ENCODE results near the gene R3HDM4. TPM values are rescaled to one million over a fixed set of nuclear protein-coding genes. Genes with fewer than 3 reads are reported as not detected.

The R3HDM4 gene
- total and polyA plus RNA-seq, 2 donors (not counting 3 experiments of a cell fraction or from before 2014, with no cell fraction given) = 51.8 to 53.9 TPM

GRCh38 chr19:929891-930258 lies 16.9 kb upstream of the R3HDM4 start:
- intact Hi-C loops (cut with micrococcal nuclease) (loop anchor here (10.0 kb wide), 1 partner anchor 175 kb away; the partner anchor contains the start of gene GPX4), dilution Hi-C loops (cut with MboI; ENCODE audit: extremely low pct_ligation_motif_present, low sequenced_read_pairs) (no loop called here)
- no peaks in the 10 kb centered on the region for H3K36me3 ChIP-seq (ENCODE audit: control insufficient read depth in 2 of 2, extremely low read depth in 1 of 2, insufficient read depth in 2 of 2, low read length in 2 of 2)
- POLR2A ChIA-PET = no interaction called here
- H3K79me2 ChIP-seq (ENCODE audit: control insufficient read depth, insufficient read depth, low read length) = no peaks in the 10 kb centered on the region
- H3K4me1 ChIP-seq (ENCODE audit: control insufficient read depth, extremely low read depth, insufficient read depth, low read length) = peaks cover 13% of the 10 kb centered on the region
- no peak overlapping the region for H3K4me2 ChIP-seq (ENCODE audit: insufficient read depth, low read length)
- H3K27ac ChIP-seq (ENCODE audit: insufficient read depth, low read depth, low read length) = no peak overlapping the region
- no peak overlapping the region for H3K9ac ChIP-seq (replicated peaks; ENCODE audit: extremely low read depth, insufficient read depth, low read length)
- FAIRE-seq (no peak), DNase-seq (ENCODE audit: low read depth, low spot score) (no peak)
- no peaks in the 10 kb centered on the region for H3K9me3 ChIP-seq (replicated peaks; ENCODE audit: control insufficient read depth, insufficient read depth, low read length)
- H3K9me1 ChIP-seq (replicated peaks; ENCODE audit: control insufficient read depth, extremely low read depth, insufficient read depth, low read length) = no peaks in the 10 kb centered on the region
- no peaks in the 10 kb centered on the region for H3K27me3 ChIP-seq (ENCODE audit: control insufficient read depth in 2 of 2, insufficient read depth in 2 of 2, low read length in 2 of 2)
- CTCF ChIA-PET = interaction anchor here (1.5 kb wide), 1 partner anchor 54 kb away, joined by 3 read pairs; the partner anchor contains the start of gene WDR18
- no peaks in the 10 kb centered on the region for H4K20me1 ChIP-seq (replicated peaks; ENCODE audit: control insufficient read depth, extremely low read depth, insufficient read depth, low read length)
- BruUV-seq (replicated peaks) = no TSS peak
- H3K4me3 ChIP-seq (replicated peaks in 1 of 3; ENCODE audit: insufficient read depth in 1 of 3, low read depth in 1 of 3, low read length in 3 of 3) = no peak overlapping the region
- H2AFZ ChIP-seq (ENCODE audit: low read depth, low read length) = no peak overlapping the region
- TF ChIP-seq, protein P1, sequence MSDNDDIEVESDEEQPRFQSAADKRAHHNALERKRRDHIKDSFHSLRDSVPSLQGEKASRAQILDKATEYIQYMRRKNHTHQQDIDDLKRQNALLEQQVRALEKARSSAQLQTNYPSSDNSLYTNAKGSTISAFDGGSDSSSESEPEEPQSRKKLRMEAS (IDR thresholded peaks at IDR 0.05; ENCODE audit: insufficient read depth, insufficient read length) = no peak
- TF ChIP-seq POLR2AphosphoS5 (IDR thresholded peaks at IDR 0.05; ENCODE audit: insufficient read depth, low read depth, low read length) (no peak), POLR2A (IDR thresholded peaks at IDR 0.05; ENCODE audit: low read depth, low read length) (no peak), FOS (IDR thresholded peaks at IDR 0.05; ENCODE audit: borderline replicate concordance, insufficient read depth, low read length) (no peak), JUN (IDR thresholded peaks at IDR 0.05; ENCODE audit: borderline replicate concordance, insufficient read depth, insufficient read length, low read depth) (no peak), CTCF (IDR thresholded peaks at IDR 0.05; ENCODE audit: extremely low read depth in 1 of 2, insufficient read depth in 1 of 2, low read depth in 1 of 2, low read length in 2 of 2) (no peak), EZH2 (IDR thresholded peaks at IDR 0.05; ENCODE audit: borderline replicate concordance, low read depth, low read length, severe bottlenecking) (no peak), MYC (IDR thresholded peaks at IDR 0.05; ENCODE audit: low read depth, low read length) (no peak), GATA2 (IDR thresholded peaks at IDR 0.05; ENCODE audit: insufficient read depth, insufficient read length, low read depth, low read length) (no peak)

Data from endothelial cell of umbilical vein (primary cell).